ENCODE measurements around the gene COBL.

Gene COBL

DNA sequence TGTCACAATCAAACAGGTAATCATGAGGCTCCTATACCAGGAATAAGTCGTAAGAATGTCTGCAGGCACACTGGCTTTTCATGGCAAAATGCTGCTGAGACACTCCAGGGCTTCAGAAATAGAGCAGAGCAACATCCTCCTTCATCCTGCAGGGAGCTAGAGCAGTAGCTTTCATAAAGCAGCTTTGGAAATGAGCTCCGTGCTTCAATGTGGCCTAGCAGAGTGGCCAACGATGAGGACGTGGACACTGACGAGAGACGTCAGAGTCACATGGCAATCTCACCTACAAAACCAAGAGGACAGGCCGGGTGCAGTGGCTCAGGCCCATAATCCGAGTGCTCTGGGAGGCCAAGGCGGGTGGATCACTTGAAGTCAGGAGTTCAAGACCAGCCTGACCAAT is 9.8 kb downstream of the COBL start:
- DNase-seq, result no peak

- DNase-seq, result no peak
These were observed 11.9 kb downstream of the COBL start for GRCh38 chr7:51304729-51305128.

- no peak for DNase-seq
These were observed 13.5 kb downstream of the COBL start for GRCh38 chr7:51303142-51303525.

- DNase-seq, result no peak
These were observed 14.8 kb downstream of the COBL start for GRCh38 chr7:51301806-51302205.

DNA sequence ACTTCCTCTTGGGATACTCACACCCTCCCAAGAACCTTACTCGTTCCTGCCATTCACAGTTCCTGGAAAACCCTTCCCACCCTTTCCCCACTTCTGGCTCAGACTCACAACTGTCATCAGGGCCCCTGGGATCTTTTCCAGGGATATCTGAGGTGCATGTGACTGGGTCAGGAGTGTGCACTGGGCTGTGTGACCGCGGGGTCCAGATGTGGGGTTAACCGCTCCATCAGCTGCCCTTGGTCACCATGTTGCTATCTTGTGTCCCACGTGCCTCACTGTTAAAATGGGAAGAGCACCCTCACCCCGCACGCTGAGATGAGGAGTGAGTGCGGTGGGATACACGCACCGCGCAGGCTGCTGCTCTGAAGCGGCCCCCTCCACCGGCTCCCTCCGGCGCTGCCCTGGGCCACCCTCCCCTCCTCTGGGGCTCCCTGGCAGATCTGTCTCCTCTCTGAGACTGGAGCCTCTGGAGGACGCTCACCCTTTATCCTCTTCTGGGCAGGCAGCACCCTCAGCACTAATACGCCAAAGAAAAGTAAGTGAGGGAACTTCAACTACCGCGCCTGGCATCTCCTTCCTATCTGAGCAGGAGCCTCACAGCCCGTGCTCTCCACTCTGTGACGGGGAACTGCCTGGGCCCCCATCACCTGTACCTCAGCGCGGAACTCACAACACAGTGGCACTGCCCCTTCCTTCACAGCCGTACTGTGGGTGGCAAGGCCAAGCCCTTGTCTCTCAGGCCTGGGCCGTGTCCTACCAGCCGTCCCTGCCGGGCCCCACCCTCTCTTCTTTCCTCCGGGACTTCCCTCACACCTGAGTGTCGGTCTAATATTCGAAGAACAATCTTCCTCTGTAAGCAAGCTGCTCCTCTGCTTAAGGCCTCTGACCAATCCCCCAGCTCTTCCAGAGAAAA is 15.6 kb downstream of the COBL start:
- DNase-seq, result no peak

DNA sequence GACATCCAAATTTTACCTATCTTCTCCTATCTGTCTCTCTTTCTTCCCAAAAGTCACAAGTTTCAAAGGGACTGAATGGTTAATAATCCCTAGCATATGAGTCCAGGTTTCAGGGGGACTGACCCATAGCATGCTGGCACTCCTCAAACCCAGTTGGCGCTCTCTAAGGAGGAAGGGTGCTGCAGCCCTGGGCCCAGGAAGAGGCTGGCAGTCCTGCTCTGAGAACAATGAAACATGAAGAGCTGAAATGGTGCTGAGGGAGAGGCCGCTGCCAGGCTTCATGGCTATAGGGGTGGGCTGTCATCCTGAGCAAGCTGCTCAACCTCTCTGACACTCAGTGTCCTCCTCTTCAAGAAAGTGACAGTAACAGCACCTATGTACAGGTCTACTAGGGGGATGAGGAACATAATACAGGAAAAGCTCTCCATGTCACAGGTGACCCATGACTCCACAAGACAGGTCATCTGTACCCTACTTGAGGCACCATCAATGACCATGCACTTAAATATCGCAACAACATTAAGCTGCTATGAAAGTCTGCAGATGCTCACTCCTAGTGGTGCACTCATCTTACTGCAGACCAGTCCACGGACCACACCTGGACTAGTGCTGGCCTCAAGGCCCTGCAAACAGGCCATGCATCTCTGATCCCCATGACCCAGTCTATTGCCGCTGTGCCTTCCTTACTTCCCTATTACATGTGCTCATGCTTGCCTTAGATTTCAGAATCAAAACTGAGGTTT is 17.0 kb downstream of the COBL start:
- DNase-seq, result peak; percentile 26

DNA sequence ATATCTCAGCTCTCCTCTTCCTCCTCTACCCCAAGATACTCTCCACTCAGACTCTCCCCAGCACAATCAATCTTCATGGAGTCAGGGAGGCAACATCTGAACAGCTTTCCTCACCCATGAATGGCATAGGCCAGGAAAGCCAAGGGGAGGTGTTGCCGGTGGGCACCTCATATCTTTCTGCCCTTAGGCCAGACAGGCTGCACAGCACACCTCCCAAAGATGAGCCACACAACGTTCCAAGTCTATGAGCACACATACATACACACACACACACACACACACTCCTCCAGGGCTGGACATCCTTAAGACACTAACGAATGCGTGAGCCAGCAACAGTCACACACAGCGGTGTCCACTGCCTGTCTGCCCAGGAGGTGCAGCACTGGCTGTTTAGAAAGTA is 17.7 kb downstream of the COBL start:
- DNase-seq, result no peak

GRCh38 chr7:51297986-51298385 is 18.6 kb downstream of the COBL start:
- no peak for DNase-seq

DNA sequence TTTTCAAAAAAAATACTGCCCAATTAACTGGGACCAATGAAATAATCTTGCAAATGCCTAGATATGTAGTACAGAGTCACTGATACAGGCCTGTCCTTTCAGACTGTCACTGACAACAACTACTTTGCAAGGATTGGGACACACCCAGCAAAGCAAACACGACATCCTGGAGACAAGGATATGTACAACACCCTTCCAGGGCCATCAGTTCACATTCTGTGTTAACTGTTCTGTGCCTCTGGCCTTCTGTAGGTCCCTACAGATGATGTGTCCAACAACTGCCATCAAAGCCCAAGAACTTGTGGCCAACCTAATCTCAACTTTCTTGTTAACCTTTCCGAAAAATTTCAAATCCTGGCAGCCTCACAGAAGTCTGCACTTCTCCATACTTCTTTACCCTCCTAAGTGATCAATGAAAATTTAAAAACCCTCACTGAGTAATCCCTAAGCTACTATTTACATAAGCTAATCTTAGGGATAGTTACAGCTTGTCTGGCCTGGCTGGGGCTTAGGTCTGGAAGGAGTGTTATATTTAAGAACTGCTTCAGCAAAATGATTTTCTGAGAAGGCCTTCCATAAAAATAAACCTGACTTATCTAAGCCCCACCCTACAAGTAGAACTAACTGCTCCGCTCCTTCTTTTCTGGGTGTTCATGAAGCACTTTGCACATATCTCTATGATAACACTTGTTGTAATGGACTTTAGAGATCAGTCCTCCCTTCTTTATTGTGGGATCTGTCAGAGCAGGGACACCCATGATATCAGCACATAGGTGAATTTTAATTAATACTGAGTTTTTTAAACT is 21.0 kb downstream of the COBL start:
- peak; percentile 86 for DNase-seq

- DNase-seq, result peak; percentile 57
These were observed 24.0 kb downstream of the COBL start for GRCh38 chr7:51292596-51292995.

- peak; percentile 81 for DNase-seq
These were observed 25.7 kb downstream of the COBL start for GRCh38 chr7:51290702-51291540.

DNA sequence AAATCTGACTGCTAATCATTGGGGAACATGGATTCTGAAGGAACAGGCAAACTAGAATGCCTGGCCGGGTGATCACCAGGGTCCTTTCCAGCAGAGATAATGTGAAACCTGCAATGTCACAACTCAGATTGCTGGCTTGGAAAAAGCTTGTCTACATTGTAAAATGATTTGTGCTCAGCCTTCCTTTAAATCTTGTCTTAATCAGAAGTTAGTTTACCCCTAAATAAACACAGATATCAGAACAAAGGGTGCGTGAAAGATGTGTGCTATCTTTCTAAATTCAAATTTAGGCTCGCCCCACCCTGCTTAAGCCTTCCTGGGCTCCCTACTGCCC is 26.3 kb downstream of the COBL start:
- no peak for DNase-seq

- peak; percentile 91 for DNase-seq
These were observed 26.8 kb downstream of the COBL start for GRCh38 chr7:51289623-51290303.

DNA sequence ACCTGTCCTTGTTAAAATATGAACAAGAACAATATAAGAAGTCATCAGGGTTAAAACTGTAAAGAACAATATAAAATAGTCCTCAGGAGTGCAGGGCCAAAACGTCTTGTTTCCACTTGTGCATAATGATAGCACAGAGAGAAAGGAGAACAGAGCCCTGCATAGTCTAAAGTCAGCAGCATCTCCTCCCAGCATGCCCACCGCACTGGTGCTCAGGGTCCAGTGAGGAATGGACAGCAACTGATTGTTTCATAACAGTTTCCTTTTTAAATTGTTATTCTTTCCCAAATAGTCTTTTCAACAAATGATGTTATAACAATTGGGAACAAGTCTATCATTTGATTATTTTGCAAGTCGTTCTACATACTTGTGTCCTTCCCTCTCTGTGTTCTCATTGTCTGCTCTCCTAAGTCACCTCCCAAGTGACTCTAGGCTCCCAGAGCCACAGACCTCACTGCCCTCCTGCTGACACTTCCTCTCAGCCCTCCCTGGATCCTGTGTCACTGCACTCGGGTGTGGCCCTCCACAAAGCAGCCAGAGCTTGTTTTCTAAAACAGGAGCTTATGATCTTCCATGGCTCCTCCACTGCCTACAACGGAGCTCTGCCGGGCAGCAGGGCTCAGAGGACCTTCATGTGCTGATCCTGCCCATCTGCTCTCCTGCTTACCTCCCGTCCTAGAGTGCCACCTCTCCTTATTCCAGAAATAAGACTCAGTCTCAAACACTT is 27.6 kb downstream of the COBL start:
- peak; percentile 91 for DNase-seq

DNA sequence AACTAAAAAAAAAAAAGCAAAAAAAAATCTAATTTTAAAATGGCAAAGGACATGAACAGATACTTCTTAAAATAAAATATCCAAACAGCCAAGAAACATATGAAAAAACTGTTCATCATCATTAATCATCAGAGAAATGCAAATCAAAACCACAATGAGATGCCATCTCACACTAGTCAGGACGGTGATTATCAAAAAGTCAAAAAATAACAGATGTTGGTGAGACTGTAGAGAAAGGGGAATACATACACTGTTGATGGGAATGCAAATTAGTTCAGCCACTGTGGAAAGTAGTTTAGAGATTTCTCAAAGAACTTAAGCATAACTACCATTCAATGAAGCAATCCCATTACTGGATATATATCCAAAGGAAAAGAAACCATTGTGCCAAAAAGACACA is 30.2 kb downstream of the COBL start:
- DNase-seq, result no peak

- DNase-seq, result peak; percentile 53
These were observed 36.5 kb downstream of the COBL start for GRCh38 chr7:51280156-51280555.

GRCh38 chr7:51279391-51280023 is 37.1 kb downstream of the COBL start:
- DNase-seq, result peak; percentile 74

DNA sequence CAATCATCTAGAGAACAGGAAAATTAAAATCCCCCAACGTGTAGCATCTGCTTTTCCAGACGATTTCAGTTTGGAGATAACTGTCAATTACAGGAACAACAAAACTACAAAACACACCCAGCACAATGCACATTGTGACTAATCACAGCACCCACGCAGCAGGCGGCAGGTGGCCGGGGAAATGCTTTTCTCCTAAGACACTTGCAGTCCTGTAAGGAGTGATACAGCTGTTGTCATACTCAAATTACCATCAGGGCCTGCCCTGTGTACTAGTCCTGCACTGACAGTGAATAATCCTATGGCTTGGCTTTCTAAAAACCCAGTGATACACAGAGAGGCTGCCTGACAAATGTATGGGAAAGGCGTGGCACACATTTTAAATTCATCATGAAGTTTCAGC is 37.8 kb downstream of the COBL start:
- peak; percentile 90 for DNase-seq

DNA sequence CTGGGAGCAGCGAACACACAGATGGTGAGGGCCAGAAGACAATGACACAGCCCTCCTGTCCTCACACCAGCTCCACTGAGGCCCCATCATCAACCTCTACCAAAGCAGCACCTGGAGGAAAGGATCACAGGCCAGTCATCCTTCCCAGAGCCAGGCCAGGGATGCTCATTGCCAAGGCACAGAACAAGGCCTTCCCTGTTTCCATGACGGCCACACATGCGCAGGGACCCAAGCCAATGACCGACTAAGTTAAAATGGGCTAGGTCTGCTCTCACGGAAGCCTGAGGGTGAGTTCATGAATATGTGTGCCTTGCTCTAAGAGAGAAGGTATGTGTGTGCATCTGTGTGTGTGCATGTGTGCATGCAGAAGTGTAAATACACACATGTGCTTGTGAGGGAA is 39.6 kb downstream of the COBL start:
- DNase-seq, result no peak

- no peak for DNase-seq
These were observed 40.5 kb downstream of the COBL start for GRCh38 chr7:51276091-51276605.

Measured in NCI-H69 (cell line).